ENCODE measurements around the gene SRSF1.

DNA sequence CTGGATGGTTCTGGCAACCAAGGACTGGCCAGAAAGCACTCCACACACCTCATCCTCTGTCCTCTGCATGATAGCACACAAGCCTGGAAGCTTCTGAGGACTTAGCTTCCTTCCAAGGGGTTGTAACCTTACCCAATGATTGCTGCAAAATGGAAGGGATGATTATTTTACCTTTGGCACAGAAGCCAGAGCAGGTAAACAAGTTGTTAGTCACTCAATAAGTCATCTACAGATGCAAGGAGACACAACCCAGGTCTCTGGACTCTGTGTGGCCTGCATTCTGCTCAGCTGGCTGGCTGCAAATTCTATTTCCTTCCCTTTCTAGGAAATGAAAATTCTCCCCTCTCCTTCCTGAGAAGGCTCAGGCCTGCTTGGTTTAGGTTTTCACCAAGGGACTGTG lies 49.4 kb upstream of the SRSF1 start:
- TF ChIP-seq GATA2 (IDR thresholded peaks at IDR 0.05; ENCODE audit: low read depth, low read length) (no peak), GATA3 (IDR thresholded peaks at IDR 0.05; ENCODE audit: low read depth, low read length) (no peak)
